ENCODE data around the gene MTFP1.
A peak's percentile ranks its signal among the peaks of the same experiment; 100 is the strongest.
"Not testable (repeated sequence)": the region's sequence is repeated elsewhere in the genome, so short reads cannot be mapped to it uniquely, and the experiment has no call there.

MTFP1 gene

GRCh38 chr22:30402028-30402765, 23.4 kb upstream of the MTFP1 start:
- Histone ChIP-seq H3K4me3 (ENCODE audit: extremely low read depth, insufficient read depth, low read length, poor library complexity, severe bottlenecking) (no peak overlapping the region), H3K4me1 (ENCODE audit: control insufficient read depth, insufficient read depth, low read length, poor library complexity, severe bottlenecking) (peaks cover 27% of the 10 kb centered on the region), H3K27ac (ENCODE audit: low read depth, low read length, severe bottlenecking) (peak overlapping the region; percentile 49), H3K9me3 (ENCODE audit: control insufficient read depth, low read length) (no peaks in the 10 kb centered on the region), H3K36me3 (ENCODE audit: control insufficient read depth, insufficient read depth, low read length) (peaks cover 34% of the 10 kb centered on the region)
- 56% methylated on average over 4 of the region's 5 CpGs; no CpG with 5 or more reads in 1 of the 2 experiments for whole genome bisulfite sequencing, 2 experiments (ENCODE audit: insufficient coverage in 2 of 2)

GRCh38 chr22:30402766-30403104, 22.8 kb upstream of the MTFP1 start:
- peaks cover 39% of the 10 kb centered on the region for H3K36me3 ChIP-seq (ENCODE audit: control insufficient read depth, insufficient read depth, low read length)
- H3K27ac ChIP-seq (ENCODE audit: low read depth, low read length, severe bottlenecking); H3K9me3 ChIP-seq (ENCODE audit: control insufficient read depth, low read length); H3K4me3 ChIP-seq (ENCODE audit: extremely low read depth, insufficient read depth, low read length, poor library complexity, severe bottlenecking): not testable (repeated sequence)
- 87 to 97% methylated on average over 3 to 4 of the region's 5 CpGs for WGBS, 2 experiments (ENCODE audit: insufficient coverage in 2 of 2)
- H3K4me1 ChIP-seq (ENCODE audit: control insufficient read depth, insufficient read depth, low read length, poor library complexity, severe bottlenecking), result peaks cover 26% of the 10 kb centered on the region

GRCh38 chr22:30404307-30404706, 21.3 kb upstream of the MTFP1 start:
- 82 to 87% methylated on average over 5 to 6 of the region's 6 CpGs for WGBS, 2 experiments (ENCODE audit: insufficient coverage in 2 of 2)
- H3K4me3 ChIP-seq (ENCODE audit: extremely low read depth, insufficient read depth, low read length, poor library complexity, severe bottlenecking), result no peak overlapping the region
- H3K4me1 ChIP-seq (ENCODE audit: control insufficient read depth, insufficient read depth, low read length, poor library complexity, severe bottlenecking), result peaks cover 18% of the 10 kb centered on the region
- peaks cover 47% of the 10 kb centered on the region for H3K36me3 ChIP-seq (ENCODE audit: control insufficient read depth, insufficient read depth, low read length)
- no peaks in the 10 kb centered on the region for H3K9me3 ChIP-seq (ENCODE audit: control insufficient read depth, low read length)
- no peak overlapping the region for H3K27ac ChIP-seq (ENCODE audit: low read depth, low read length, severe bottlenecking)

GRCh38 chr22:30405731-30406130, 19.8 kb upstream of the MTFP1 start:
- 86 to 92% methylated on average over 1 to 3 of the region's 4 CpGs for WGBS, 2 experiments (ENCODE audit: insufficient coverage in 2 of 2)
- H3K4me1 ChIP-seq (ENCODE audit: control insufficient read depth, insufficient read depth, low read length, poor library complexity, severe bottlenecking), result peaks cover 22% of the 10 kb centered on the region
- no peak overlapping the region for H3K27ac ChIP-seq (ENCODE audit: low read depth, low read length, severe bottlenecking)

GRCh38 chr22:30406400-30406799, 19.2 kb upstream of the MTFP1 start:
- 90 to 94% methylated on average over 6 of the region's 6 CpGs for WGBS, 2 experiments (ENCODE audit: insufficient coverage in 2 of 2)
- H3K4me3 ChIP-seq (ENCODE audit: extremely low read depth, insufficient read depth, low read length, poor library complexity, severe bottlenecking), result no peak overlapping the region
- peaks cover 22% of the 10 kb centered on the region for H3K4me1 ChIP-seq (ENCODE audit: control insufficient read depth, insufficient read depth, low read length, poor library complexity, severe bottlenecking)
- no peak overlapping the region for H3K27ac ChIP-seq (ENCODE audit: low read depth, low read length, severe bottlenecking)
- no peaks in the 10 kb centered on the region for H3K9me3 ChIP-seq (ENCODE audit: control insufficient read depth, low read length)
- peaks cover 64% of the 10 kb centered on the region for H3K36me3 ChIP-seq (ENCODE audit: control insufficient read depth, insufficient read depth, low read length)

More at GRCh38 chr22:30405731-30406130, 19.8 kb upstream of the MTFP1 start:
- Histone ChIP-seq H3K36me3 (ENCODE audit: control insufficient read depth, insufficient read depth, low read length) (peaks cover 58% of the 10 kb centered on the region), H3K9me3 (ENCODE audit: control insufficient read depth, low read length) (no peaks in the 10 kb centered on the region), H3K4me3 (ENCODE audit: extremely low read depth, insufficient read depth, low read length, poor library complexity, severe bottlenecking) (no peak overlapping the region)

- 85 to 91% methylated on average over 12 to 13 of the region's 13 CpGs for WGBS, 2 experiments (ENCODE audit: insufficient coverage in 2 of 2)
- peak overlapping the region; percentile 83 for H3K27ac ChIP-seq (ENCODE audit: low read depth, low read length, severe bottlenecking)
These were observed 17.0 kb upstream of the MTFP1 start for GRCh38 chr22:30408388-30409102.

GRCh38 chr22:30411780-30412179, 13.8 kb upstream of the MTFP1 start:
- H3K27ac ChIP-seq (ENCODE audit: low read depth, low read length, severe bottlenecking), result no peak overlapping the region

More at GRCh38 chr22:30408388-30409102, 17.0 kb upstream of the MTFP1 start:
- H3K4me1 ChIP-seq (ENCODE audit: control insufficient read depth, insufficient read depth, low read length, poor library complexity, severe bottlenecking), result peaks cover 11% of the 10 kb centered on the region
- peaks cover 68% of the 10 kb centered on the region for H3K36me3 ChIP-seq (ENCODE audit: control insufficient read depth, insufficient read depth, low read length)
- H3K9me3 ChIP-seq (ENCODE audit: control insufficient read depth, low read length), result no peaks in the 10 kb centered on the region
- no peak overlapping the region for H3K4me3 ChIP-seq (ENCODE audit: extremely low read depth, insufficient read depth, low read length, poor library complexity, severe bottlenecking)

GRCh38 chr22:30413001-30413400, 12.6 kb upstream of the MTFP1 start:
- Histone ChIP-seq H3K4me3 (ENCODE audit: extremely low read depth, insufficient read depth, low read length, poor library complexity, severe bottlenecking) (no peak overlapping the region), H3K4me1 (ENCODE audit: control insufficient read depth, insufficient read depth, low read length, poor library complexity, severe bottlenecking) (peaks cover 11% of the 10 kb centered on the region), H3K27ac (ENCODE audit: low read depth, low read length, severe bottlenecking) (no peak overlapping the region), H3K36me3 (ENCODE audit: control insufficient read depth, insufficient read depth, low read length) (peaks cover 81% of the 10 kb centered on the region), H3K9me3 (ENCODE audit: control insufficient read depth, low read length) (no peaks in the 10 kb centered on the region)
- 91 to 93% methylated on average over 4 of the region's 4 CpGs for WGBS, 2 experiments (ENCODE audit: insufficient coverage in 2 of 2)

More at GRCh38 chr22:30411780-30412179, 13.8 kb upstream of the MTFP1 start:
- H3K9me3 ChIP-seq (ENCODE audit: control insufficient read depth, low read length), result no peaks in the 10 kb centered on the region
- H3K4me1 ChIP-seq (ENCODE audit: control insufficient read depth, insufficient read depth, low read length, poor library complexity, severe bottlenecking), result peaks cover 11% of the 10 kb centered on the region
- WGBS, 2 experiments (ENCODE audit: insufficient coverage in 2 of 2), result 95 to 100% methylated on average over 1 to 3 of the region's 3 CpGs
- peaks cover 82% of the 10 kb centered on the region for H3K36me3 ChIP-seq (ENCODE audit: control insufficient read depth, insufficient read depth, low read length)
- no peak overlapping the region for H3K4me3 ChIP-seq (ENCODE audit: extremely low read depth, insufficient read depth, low read length, poor library complexity, severe bottlenecking)

GRCh38 chr22:30413745-30414524, 11.6 kb upstream of the MTFP1 start:
- H3K4me1 ChIP-seq (ENCODE audit: control insufficient read depth, insufficient read depth, low read length, poor library complexity, severe bottlenecking), result peaks cover 11% of the 10 kb centered on the region
- WGBS, 2 experiments (ENCODE audit: insufficient coverage in 2 of 2), result 95 to 100% methylated on average over 1 to 4 of the region's 5 CpGs
- H3K9me3 ChIP-seq (ENCODE audit: control insufficient read depth, low read length), result no peaks in the 10 kb centered on the region
- no peak overlapping the region for H3K27ac ChIP-seq (ENCODE audit: low read depth, low read length, severe bottlenecking)
- peaks cover 84% of the 10 kb centered on the region for H3K36me3 ChIP-seq (ENCODE audit: control insufficient read depth, insufficient read depth, low read length)
- no peak overlapping the region for H3K4me3 ChIP-seq (ENCODE audit: extremely low read depth, insufficient read depth, low read length, poor library complexity, severe bottlenecking)

GRCh38 chr22:30414525-30415047, 11.0 kb upstream of the MTFP1 start:
- Histone ChIP-seq H3K9me3 (ENCODE audit: control insufficient read depth, low read length) (no peaks in the 10 kb centered on the region), H3K4me3 (ENCODE audit: extremely low read depth, insufficient read depth, low read length, poor library complexity, severe bottlenecking) (no peak overlapping the region), H3K4me1 (ENCODE audit: control insufficient read depth, insufficient read depth, low read length, poor library complexity, severe bottlenecking) (peaks cover 4% of the 10 kb centered on the region), H3K27ac (ENCODE audit: low read depth, low read length, severe bottlenecking) (no peak overlapping the region), H3K36me3 (ENCODE audit: control insufficient read depth, insufficient read depth, low read length) (peaks cover 90% of the 10 kb centered on the region)
- WGBS, 2 experiments (ENCODE audit: insufficient coverage in 2 of 2), result 96 to 97% methylated on average over 3 to 4 of the region's 4 CpGs
